ENCODE data around the gene PCK2.

Gene PCK2

GRCh38 chr14:24077086-24077485, 17.0 kb upstream of the PCK2 start:
- DNase-seq = no peak

GRCh38 chr14:24078146-24078545, 16.0 kb upstream of the PCK2 start:
- DNase-seq = no peak

GRCh38 chr14:24079491-24080141, 14.5 kb upstream of the PCK2 start:
- DNase-seq = no peak

GRCh38 chr14:24080142-24080530, 14.0 kb upstream of the PCK2 start:
- no peak for DNase-seq

- peak; percentile 49 to 58 for DNase-seq
Observed at GRCh38 chr14:24080888-24081738, 13.0 kb upstream of the PCK2 start.

GRCh38 chr14:24081739-24082211, 12.3 kb upstream of the PCK2 start:
- no peak for DNase-seq

- no peak for DNase-seq
Observed at GRCh38 chr14:24082411-24083080, 11.6 kb upstream of the PCK2 start.

- no peak for DNase-seq
Observed at GRCh38 chr14:24083462-24083861, 10.6 kb upstream of the PCK2 start.

GRCh38 chr14:24084440-24084839, 9.7 kb upstream of the PCK2 start:
- DNase-seq = no peak

- no peak for DNase-seq
Observed at GRCh38 chr14:24085215-24085614, 8.9 kb upstream of the PCK2 start.

GRCh38 chr14:24086193-24086955, 7.7 kb upstream of the PCK2 start:
- no peak for DNase-seq

GRCh38 chr14:24087004-24087403, 7.1 kb upstream of the PCK2 start:
- DNase-seq = no peak

GRCh38 chr14:24088095-24088494, 6.0 kb upstream of the PCK2 start:
- no peak for DNase-seq

GRCh38 chr14:24089890-24090289, 4.2 kb upstream of the PCK2 start:
- DNase-seq = no peak

GRCh38 chr14:24092110-24092504, 2.0 kb upstream of the PCK2 start:
- no peak for DNase-seq

- no peak for DNase-seq
Observed at GRCh38 chr14:24092505-24093206, 1.5 kb upstream of the PCK2 start.

GRCh38 chr14:24093207-24093900, 757 bp upstream of the PCK2 start:
- no peak for DNase-seq

GRCh38 chr14:24094841-24095270, 745 bp downstream of the PCK2 start:
- DNase-seq = no peak

- peak; percentile 50 to 57 for DNase-seq
Observed at GRCh38 chr14:24095271-24096068, 1.4 kb downstream of the PCK2 start.

- no peak for DNase-seq
Observed at GRCh38 chr14:24096545-24097181, 2.6 kb downstream of the PCK2 start.

Data from stimulated activated CD4-positive, alpha-beta T cell treated with anti-CD3 and anti-CD28 coated beads, Interleukin-2, amount 100 ng/mL, for 48 hours (primary cell).